Ishikawa (cell line): ENCODE data around the gene EDNRA.

ENCODE experiments used
- CEBPB ChIP-seq: IDR thresholded peaks from 2 replicates; pipeline ENCODE4 v1.6.1; 2012
- CREB1 ChIP-seq: IDR thresholded peaks from 2 replicates; pipeline ENCODE4 v1.6.1; 2012; ENCODE audit warnings: low read depth
- EGR1 ChIP-seq: IDR thresholded peaks from 2 replicates; pipeline ENCODE4 v1.6.1; 2012
- EP300 ChIP-seq: IDR thresholded peaks from 2 replicates; pipeline ENCODE4 v1.6.1; 2012; ENCODE audit warnings: borderline replicate concordance
- FOXM1 ChIP-seq: IDR thresholded peaks from 2 replicates; pipeline ENCODE4 v1.6.1; 2012; ENCODE audit warnings: low read depth, borderline replicate concordance
- MAX ChIP-seq: IDR thresholded peaks from 2 replicates; pipeline ENCODE4 v1.6.1; 2012
- NFIC ChIP-seq: IDR thresholded peaks from 2 replicates; pipeline ENCODE4 v1.6.1; 2012
- RAD21 ChIP-seq: IDR thresholded peaks from 2 replicates; pipeline ENCODE4 v1.6.1; 2012; ENCODE audit warnings: low read depth
- REST ChIP-seq: IDR thresholded peaks from 2 replicates; pipeline ENCODE4 v1.6.1; 2012; ENCODE audit warnings: low read depth, mild to moderate bottlenecking
- TAF1 ChIP-seq: IDR thresholded peaks from 2 replicates; pipeline ENCODE4 v1.6.1; 2012; ENCODE audit warnings: low read depth, mild to moderate bottlenecking
- TCF12 ChIP-seq: IDR thresholded peaks from 2 replicates; pipeline ENCODE4 v1.6.1; 2012; ENCODE audit warnings: low read depth
- TEAD4 ChIP-seq: IDR thresholded peaks from 2 replicates; pipeline ENCODE4 v1.6.1; 2012
- USF1 ChIP-seq: IDR thresholded peaks from 2 replicates; pipeline ENCODE4 v1.6.1; 2012
- YY1 ChIP-seq: IDR thresholded peaks from 2 replicates; pipeline ENCODE4 v1.6.1; 2012; ENCODE audit warnings: low read depth
- ZBTB7A ChIP-seq: IDR thresholded peaks from 2 replicates; pipeline ENCODE4 v1.6.1; 2012; ENCODE audit warnings: low read depth

The EDNRA gene

GRCh38 chr4:147567276-147567675, 86.4 kb downstream of the EDNRA start:
- TF ChIP-seq CREB1 (no peak), TCF12 (no peak), TEAD4 (no peak), RAD21 (no peak), MAX (no peak), YY1 (no peak), EP300 (no peak), EGR1 (no peak), CEBPB (no peak), TAF1 (no peak)

GRCh38 chr4:147570616-147571015, 89.7 kb downstream of the EDNRA start:
- TF ChIP-seq CEBPB (no peak), FOXM1 (no peak), ZBTB7A (no peak), RAD21 (no peak), REST (no peak), EGR1 (no peak), YY1 (no peak), TAF1 (no peak), TCF12 (no peak), USF1 (no peak)

- TF ChIP-seq TCF12 (no peak), RAD21 (no peak), CEBPB (no peak), USF1 (no peak), TEAD4 (no peak), ZBTB7A (no peak), NFIC (no peak), FOXM1 (no peak), MAX (no peak), CREB1 (no peak), TAF1 (no peak), YY1 (no peak), EGR1 (no peak), REST (no peak), EP300 (no peak)
Measured at GRCh38 chr4:147571036-147571770, 90.3 kb downstream of the EDNRA start.

- TF ChIP-seq EGR1 (no peak), USF1 (no peak)
Measured at GRCh38 chr4:147576084-147576483, 95.2 kb downstream of the EDNRA start.

- TF ChIP-seq TCF12 (peak; percentile 77), USF1 (peak; percentile 93), EP300 (peak; percentile 74; the same call in 1 of the 2 replicates), FOXM1 (0 out of 2 replicates have a peak, but pooled peaks have one; percentile 23), TEAD4 (peak; percentile 71), TAF1 (no peak), RAD21 (no peak), MAX (peak; percentile 57), NFIC (peak; percentile 67), CEBPB (peak; percentile 62), YY1 (peak; percentile 67), ZBTB7A (no peak)
Measured at GRCh38 chr4:147578051-147578476, 97.2 kb downstream of the EDNRA start.
